K562 (cell line): Measurements from ENCODE around the gene ORM1. TPM values are rescaled to one million over a fixed set of nuclear protein-coding genes. Genes with fewer than 3 reads are reported as not detected.

Experiments
- ATAC-seq: fragments of 200-7000 bp; cut with Tn5 transposase; 3 replicates; pipeline ENCODE4 v1.9.1; 2020; ENCODE audit warnings: moderate library complexity
- BruUV-seq: library from RNA; stranded (reverse); fragments of 400-500 nt; replicated peaks from 2 replicates; lab custom pipeline; 2021; lab: Mats Ljungman, UMichigan
- CTCF ChIA-PET: fragments of 300-600 bp; formaldehyde crosslinking; extraction: SDS; loops from one replicate; lab custom pipeline; 2021; ENCODE audit warnings: low intra/inter-chr PET ratio; lab: Yijun Ruan, JAX
- POLR2A ChIA-PET: fragments of 300-600, 350-650 bp; sonication (Branson Sonifier 250); formaldehyde crosslinking; extraction: SDS; loops from one replicate; lab custom pipeline; 2021; ENCODE audit warnings: antibody characterized with exemption, inconsistent platforms; lab: Yijun Ruan, JAX
- DNase-seq, 4 experiments: peaks; one replicate each; pipeline versions ENCODE4 v3.0.0 to v3.0.0-alpha.2; 2011 to 2018; ENCODE audit warnings: low spot score in 3 of 4, mixed read lengths in 3 of 4; ENCODE audit errors: extremely low read depth in 1 of 4
- FAIRE-seq: peaks from 2 replicates; lab custom pipeline; 2011; peaks lifted over from hg19 to GRCh38; lab: Jason Lieb, UNC
- H2AFZ ChIP-seq: 2 replicates; pipeline ENCODE4 v1.6.0; 2011; ENCODE audit warnings: low read depth, low read length, control low read depth, inconsistent platforms
- H3K27ac ChIP-seq: fragments of 200-600 bp; 3 replicates; pipeline ENCODE4 v1.8.0; 2011; ENCODE audit warnings: low read depth, mild to moderate bottlenecking, control low read depth, inconsistent platforms, low read length, moderate library complexity, mixed read lengths; ENCODE audit errors: extremely low read depth
- H3K27me3 ChIP-seq, 2 experiments: fragments of 300-600 bp in 1 of 2; 2 replicates in 1 of 2; 3 replicates in 1 of 2; pipeline versions ENCODE4 v1.6.0 to v1.8.0; 2011; ENCODE audit warnings: inconsistent platforms in 2 of 2, low read length in 2 of 2, mild to moderate bottlenecking in 1 of 2, mixed read lengths in 1 of 2, moderate library complexity in 1 of 2; ENCODE audit not compliant: control insufficient read depth in 2 of 2, insufficient read depth in 2 of 2
- H3K36me3 ChIP-seq: fragments of 300-600 bp; 3 replicates; pipeline ENCODE4 v1.8.0; 2011; ENCODE audit warnings: mild to moderate bottlenecking, low read length, inconsistent platforms; ENCODE audit not compliant: control insufficient read depth, insufficient read depth
- H3K4me1 ChIP-seq, 2 experiments: fragments of 200-600 bp in 1 of 2; replicated peaks in 1 of 2; 2 replicates in 1 of 2; 3 replicates in 1 of 2; pipeline versions ENCODE4 v1.5.1 to v1.8.0; 2011; ENCODE audit warnings: inconsistent platforms in 2 of 2, low read length in 2 of 2, mild to moderate bottlenecking in 1 of 2, mixed read lengths in 1 of 2, moderate library complexity in 1 of 2; ENCODE audit not compliant: control insufficient read depth in 2 of 2, insufficient read depth in 2 of 2
- H3K4me2 ChIP-seq: 2 replicates; pipeline ENCODE4 v1.6.1; 2011; ENCODE audit warnings: low read length, control low read depth, inconsistent platforms, mixed read lengths; ENCODE audit not compliant: insufficient read depth
- H3K4me3 ChIP-seq: fragments of 200-600 bp; sonication (generic), shearing (Covaris generic); 2 replicates; pipeline ENCODE4 v1.5.1; 2016; ENCODE audit warnings: control low read depth, inconsistent platforms
- H3K79me2 ChIP-seq: fragments of 200-600 bp; 3 replicates; pipeline ENCODE4 v1.8.0; 2011; ENCODE audit warnings: low read length, inconsistent platforms; ENCODE audit not compliant: control insufficient read depth, insufficient read depth
- H3K9ac ChIP-seq, 2 experiments: 2 replicates each; pipeline versions ENCODE4 v1.6.0 to v1.6.1; 2011; ENCODE audit warnings: low read depth in 2 of 2, low read length in 2 of 2, control low read depth in 1 of 2, inconsistent platforms in 1 of 2, mild to moderate bottlenecking in 1 of 2, mixed read lengths in 1 of 2; ENCODE audit not compliant: insufficient read depth in 1 of 2
- H3K9me1 ChIP-seq: one replicate; pipeline ENCODE4 v1.6.0; 2011; ENCODE audit warnings: inconsistent platforms, mild to moderate bottlenecking, low read length, moderate library complexity; ENCODE audit not compliant: control insufficient read depth, insufficient read depth
- H3K9me3 ChIP-seq: replicated peaks from 2 replicates; pipeline ENCODE4 v1.5.1; 2011; ENCODE audit warnings: low read depth, low read length, inconsistent platforms; ENCODE audit not compliant: control insufficient read depth, insufficient read depth
- H4K20me1 ChIP-seq: replicated peaks from 2 replicates; pipeline ENCODE4 v1.6.1; 2011; ENCODE audit warnings: low read length, inconsistent platforms, mixed read lengths; ENCODE audit not compliant: control insufficient read depth, insufficient read depth
- FOXM1 ChIP-seq, 2 experiments: fragments of 450-650 bp in 1 of 2; sonication (generic) in 1 of 2; formaldehyde crosslinking in 1 of 2; IDR thresholded peaks; 2 replicates each; pipeline versions ENCODE4 v1.6.1 to v1.9.0; 2017 to 2022; ENCODE audit warnings: low read depth in 2 of 2, mild to moderate bottlenecking in 2 of 2, missing genetic modification reagents in 1 of 2, moderate library complexity in 1 of 2
- GABPA ChIP-seq: fragments of 200-800 bp; sonication (Bioruptor generic); conservative IDR thresholded peaks from 2 replicates; pipeline ENCODE4 v1.6.1; 2016; ENCODE audit warnings: low read depth, missing genetic modification characterization, missing compliant biosample characterization
- MYC ChIP-seq, 2 experiments: fragments of 250-450 bp in 1 of 2; sonication (Bioruptor Pico) in 1 of 2; IDR thresholded peaks; 2 replicates each; pipeline versions ENCODE4 v1.5.1 to v1.6.1; 2012 to 2021; ENCODE audit warnings: low read depth in 2 of 2, borderline replicate concordance in 1 of 2, improper control_type of control experiment in 1 of 2, low read length in 1 of 2, mild to moderate bottlenecking in 1 of 2, moderate library complexity in 1 of 2
- NUFIP1 ChIP-seq: fragments of 450-650 bp; IDR thresholded peaks from 2 replicates; pipeline ENCODE4 v1.6.1; 2018; ENCODE audit not compliant: partially characterized antibody
- PHB2 ChIP-seq: fragments of 450-650 bp; IDR thresholded peaks from 2 replicates; pipeline ENCODE4 v1.6.1; 2017; ENCODE audit warnings: low read depth
- RBM25 ChIP-seq: fragments of 200-400 bp; formaldehyde crosslinking; IDR thresholded peaks from 2 replicates; pipeline ENCODE4 v1.6.1; 2018; ENCODE audit warnings: low read length, low read depth, moderate library complexity; ENCODE audit not compliant: severe bottlenecking
- THAP12 ChIP-seq: fragments of 250-450 bp; sonication (Bioruptor Pico); IDR thresholded peaks from 2 replicates; pipeline ENCODE4 v1.9.0; 2021; ENCODE audit warnings: mild to moderate bottlenecking, inconsistent platforms
- ZNF184 ChIP-seq: sonication (generic); formaldehyde crosslinking; IDR thresholded peaks from 2 replicates; pipeline ENCODE4 v1.5.0; 2020; ENCODE audit warnings: missing genetic modification reagents
- WGBS: fragments of 100-300 bp; shearing (Covaris generic); methylation state at CpG from one replicate; pipeline ENCODE4 v1.1.6; 2016; ENCODE audit warnings: low coverage, mixed read lengths; ENCODE audit not compliant: insufficient coverage; ENCODE audit errors: missing lambda C conversion rate; 5-methylcytosine and 5-hydroxymethylcytosine counted together
- in situ Hi-C: fragments of 300-500 bp; cut with MboI; formaldehyde crosslinking; loops from 4 replicates; pipeline ENCODE4 v1.15.0; 2018; ENCODE audit warnings: inconsistent platforms, mixed read lengths
- intact Hi-C: fragments of 100-400 bp; cut with micrococcal nuclease; formaldehyde crosslinking; loops from 2 replicates; pipeline ENCODE4 v1.14.2; 2022
- polyA plus RNA-seq, 8 experiments: library from polyadenylated mRNA; depleted of rRNA in 4 of 8; stranded (reverse) in 5 of 8; unstranded in 3 of 8; fragments of >200 nt; fragmentation: Nextera tagmentation in 2 of 8; fragmentation: Illumina TruSeq in 1 of 8; extraction: Ambion mirVana in 2 of 8; extraction: Trizol in 1 of 8; gene quantifications; 2 replicates each; pipeline versions ENCODE4 v1.2.1 to v1.2.3, GENCODE V29; 2011 to 2014; ENCODE audit warnings: inconsistent platforms in 1 of 8, missing spikeins in 1 of 8
- total RNA-seq, 7 experiments: library from RNA; depleted of rRNA in 6 of 7; stranded (reverse); fragments of >200 nt in 6 of 7; fragmentation: Illumina TruSeq in 2 of 7; extraction: Trizol in 2 of 7; gene quantifications; 2 replicates each; pipeline versions ENCODE4 v1.2.1 to v1.2.3, GENCODE V29; 2011 to 2021; ENCODE audit warnings: low replicate concordance in 1 of 7

ORM1 gene
- total and polyA plus RNA-seq, 9 of the 15 experiments (the other 6 are each of a cell fraction or from before 2014, with no cell fraction given): 2.9 TPM; not detected in 8

DNA sequence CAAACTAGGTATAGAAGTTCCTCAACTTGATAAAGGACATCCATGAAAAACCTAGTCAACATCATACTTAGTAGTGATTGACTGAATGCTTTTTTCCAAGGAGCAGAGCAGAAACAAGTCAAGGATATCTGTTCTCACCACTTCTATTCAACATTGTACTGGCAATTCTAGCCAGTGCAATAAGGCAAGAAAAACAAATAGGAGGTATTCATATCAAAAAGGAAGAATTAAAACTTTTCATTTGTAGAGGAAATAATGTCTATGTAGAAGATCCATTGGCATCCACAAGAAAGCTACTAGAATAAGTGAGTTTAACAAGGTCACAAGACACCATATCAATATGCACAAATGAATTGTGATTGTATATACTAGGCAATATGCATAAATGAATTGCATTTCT, 28.2 kb upstream of the ORM1 start:
- in situ Hi-C loops: no loop called here
- Histone ChIP-seq H3K9me1 (no peaks in the 10 kb centered on the region), H2AFZ (no peak overlapping the region), H3K27me3 (peaks cover 2 to 12% of the 10 kb centered on the region in 2 experiments; a peak in 3 of 5 replicates), H3K4me2 (no peak overlapping the region), H3K27ac (no peak overlapping the region), H3K9me3 (0 out of 2 replicates have a peak, but pooled peaks cover 2% of the 10 kb centered on the region), H3K4me1 (no peaks in the 10 kb centered on the region), H3K36me3 (no peaks in the 10 kb centered on the region), H3K79me2 (no peaks in the 10 kb centered on the region), H4K20me1 (no peaks in the 10 kb centered on the region), H3K9ac (no peak overlapping the region), H3K4me3 (no peak overlapping the region)
- no peak for ATAC-seq
- TF ChIP-seq RBM25 (peak; percentile 11), NUFIP1 (no peak)
- no TSS peak for BruUV-seq
- intact Hi-C loops: loop anchor here (5.0 kb wide), 1 partner anchor 557 kb away; no protein-coding TSS in a partner anchor
- FAIRE-seq: no peak
- POLR2A ChIA-PET: no interaction called here
- no peak for DNase-seq
- CTCF ChIA-PET: no interaction called here

DNA sequence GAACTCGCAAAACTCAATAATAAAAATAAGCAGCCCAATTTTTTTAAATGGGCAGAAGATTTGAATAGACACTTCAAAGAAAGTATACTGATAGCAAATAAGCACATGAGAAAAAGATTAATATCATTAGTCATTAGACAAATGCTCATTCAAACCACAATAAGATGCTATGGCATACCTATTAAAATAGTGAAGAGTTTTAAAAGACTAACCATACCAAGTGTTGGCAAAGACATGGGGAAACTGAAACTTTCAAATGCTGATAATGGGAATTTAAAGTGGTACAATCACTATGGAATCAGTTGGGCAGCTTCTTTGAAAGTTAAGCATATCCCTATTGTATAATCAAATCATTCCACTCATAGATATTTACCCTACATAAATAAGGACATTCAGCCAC, 26.6 kb upstream of the ORM1 start:
- Histone ChIP-seq H4K20me1 (no peaks in the 10 kb centered on the region), H3K9me1 (no peaks in the 10 kb centered on the region), H2AFZ (no peak overlapping the region), H3K36me3 (no peaks in the 10 kb centered on the region), H3K9ac (no peak overlapping the region), H3K27me3 (peaks cover 4 to 26% of the 10 kb centered on the region in 2 experiments; a peak in 3 of 5 replicates), H3K4me2 (no peak overlapping the region), H3K4me3 (no peak overlapping the region), H3K9me3 (0 out of 2 replicates have a peak, but pooled peaks cover 2% of the 10 kb centered on the region), H3K4me1 (no peaks in the 10 kb centered on the region), H3K27ac (no peak overlapping the region), H3K79me2 (no peaks in the 10 kb centered on the region)
- DNase-seq (no peak), FAIRE-seq (no peak), ATAC-seq (no peak)
- POLR2A ChIA-PET: no interaction called here
- in situ Hi-C loops: no loop called here
- TF ChIP-seq FOXM1 (IDR thresholded peaks at IDR 0.05; ENCODE audit: low read depth) (no peak), FOXM1 (CRISPR knock-in tag; IDR thresholded peaks at IDR 0.05; ENCODE audit: low read depth) (no peak), THAP12 (CRISPR knock-in tag) (no peak), ZNF184 (peak; percentile 51; the same call in 1 of the 2 replicates), GABPA (tag) (no peak), MYC (IDR thresholded peaks at IDR 0.05; ENCODE audit: low read depth, low read length) (no peak), MYC (CRISPR knock-in tag; IDR thresholded peaks at IDR 0.05; ENCODE audit: borderline replicate concordance, low read depth) (no peak), RBM25 (peak; percentile 44), PHB2 (no peak)
- 0% methylated on average over 1 of the region's 1 CpG for WGBS
- no TSS peak for BruUV-seq
- intact Hi-C loops: no loop called here
- CTCF ChIA-PET: no interaction called here
